Immature natural killer cell (primary cell): ENCODE results near the gene SMARCD1. TPM values are rescaled to one million over a fixed set of nuclear protein-coding genes. Genes with fewer than 3 reads are reported as not detected.
A peak's percentile ranks its signal among the peaks of the same experiment; 100 is the strongest.

Experiments
- DNase-seq, 3 donors: peaks; one replicate each; pipeline ENCODE4 v3.0.0; 2022; ENCODE audit warnings: mixed read lengths in 1 of 3
- H3K27ac Mint-ChIP-seq, 6 donors: one replicate each; pipeline ENCODE4 v1.8.0; 2020; ENCODE audit warnings: mixed read lengths in 6 of 6, mild to moderate bottlenecking in 5 of 6, inconsistent platforms in 4 of 6, moderate library complexity in 3 of 6
- H3K27me3 Mint-ChIP-seq, 3 donors: one replicate each; pipeline ENCODE4 v1.8.0; 2020 to 2021; ENCODE audit warnings: low read depth in 3 of 3, mild to moderate bottlenecking in 3 of 3, mixed read lengths in 3 of 3, moderate library complexity in 3 of 3, inconsistent platforms in 1 of 3
- H3K36me3 Mint-ChIP-seq, 3 donors: one replicate each; pipeline ENCODE4 v1.8.0; 2020; ENCODE audit warnings: mixed read lengths in 3 of 3, inconsistent platforms in 2 of 3, mild to moderate bottlenecking in 2 of 3
- H3K4me1 Mint-ChIP-seq, 2 donors: one replicate each; pipeline ENCODE4 v1.8.0; 2020; ENCODE audit warnings: inconsistent platforms in 2 of 2, mild to moderate bottlenecking in 2 of 2, mixed read lengths in 2 of 2, moderate library complexity in 1 of 2
- H3K4me3 Mint-ChIP-seq, 5 donors: one replicate each; pipeline ENCODE4 v1.8.0; 2020; ENCODE audit warnings: mild to moderate bottlenecking in 5 of 5, mixed read lengths in 5 of 5, inconsistent platforms in 3 of 5, moderate library complexity in 3 of 5
- H3K9me3 Mint-ChIP-seq, 6 donors: one replicate each; pipeline ENCODE4 v1.8.0; 2020; ENCODE audit warnings: mild to moderate bottlenecking in 6 of 6, mixed read lengths in 6 of 6, inconsistent platforms in 4 of 6, moderate library complexity in 3 of 6
- polyA plus RNA-seq, 3 donors: library from polyadenylated mRNA; unstranded; fragments of 300-500 nt; fragmentation: Illumina TruSeq; gene quantifications; one replicate each; pipeline ENCODE4 v1.2.3, GENCODE V29; 2021

The SMARCD1 gene
- polyA plus RNA-seq, 3 donors from 2014 or later: 14.2 to 22.4 (median 15.5) TPM

DNA sequence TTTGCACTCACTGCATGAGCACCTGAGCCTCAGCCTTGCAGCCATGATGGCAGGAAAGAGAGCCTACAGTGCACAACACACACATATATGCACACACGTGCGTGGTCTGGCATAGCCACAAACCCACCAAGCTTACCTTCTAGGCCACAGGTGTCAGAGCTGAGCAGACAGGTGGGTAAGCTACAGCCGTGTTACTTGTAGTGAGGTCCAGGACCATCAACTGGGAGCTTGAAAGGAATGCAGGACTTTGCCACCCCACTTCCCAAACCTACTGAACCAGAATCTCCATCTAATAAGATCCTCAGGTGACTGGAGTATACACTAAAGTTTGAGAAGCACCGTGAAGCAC lies 25.0 kb upstream of the SMARCD1 start:
- H3K4me1 Mint-ChIP-seq: peaks cover 17 to 19% of the 10 kb centered on the region in 2 donors
- DNase-seq: no peak
- no peaks in the 10 kb centered on the region for H3K36me3 Mint-ChIP-seq
- H3K27ac Mint-ChIP-seq: no peak overlapping the region
- H3K4me3 Mint-ChIP-seq: peak overlapping the region in 3 of 5 donors; percentile 21 to 51 (median 29)
- H3K9me3 Mint-ChIP-seq: no peaks in the 10 kb centered on the region
- H3K27me3 Mint-ChIP-seq: peaks cover 7 to 30% (median 12%) of the 10 kb centered on the region in 3 donors

DNA sequence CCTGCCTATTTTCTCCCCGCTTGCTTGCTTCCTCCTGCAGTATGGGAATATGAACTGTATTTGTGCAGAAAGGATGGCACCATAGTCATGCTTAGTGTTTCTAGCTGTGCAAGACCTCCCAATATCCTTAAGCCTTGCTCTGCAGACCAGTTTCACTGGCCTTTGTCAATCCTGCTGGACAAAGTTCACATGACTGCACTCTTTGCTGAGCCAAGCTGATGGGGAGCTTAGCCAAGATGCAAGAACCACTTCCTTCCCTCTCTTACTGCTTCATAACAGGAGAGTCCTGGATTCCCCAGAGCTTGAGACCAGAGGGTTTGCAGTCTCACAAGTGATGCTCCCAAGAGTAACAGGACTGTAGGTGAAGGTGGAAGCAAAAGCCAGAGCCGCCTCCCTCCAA lies 24.0 kb upstream of the SMARCD1 start:
- H3K27me3 Mint-ChIP-seq: peaks cover 5 to 22% (median 8%) of the 10 kb centered on the region in 3 donors
- no peaks in the 10 kb centered on the region for H3K36me3 Mint-ChIP-seq
- no peak overlapping the region for H3K27ac Mint-ChIP-seq
- peaks cover 12 to 14% of the 10 kb centered on the region in 2 donors for H3K4me1 Mint-ChIP-seq
- H3K4me3 Mint-ChIP-seq: no peak overlapping the region
- H3K9me3 Mint-ChIP-seq: no peaks in the 10 kb centered on the region
- DNase-seq: no peak

DNA sequence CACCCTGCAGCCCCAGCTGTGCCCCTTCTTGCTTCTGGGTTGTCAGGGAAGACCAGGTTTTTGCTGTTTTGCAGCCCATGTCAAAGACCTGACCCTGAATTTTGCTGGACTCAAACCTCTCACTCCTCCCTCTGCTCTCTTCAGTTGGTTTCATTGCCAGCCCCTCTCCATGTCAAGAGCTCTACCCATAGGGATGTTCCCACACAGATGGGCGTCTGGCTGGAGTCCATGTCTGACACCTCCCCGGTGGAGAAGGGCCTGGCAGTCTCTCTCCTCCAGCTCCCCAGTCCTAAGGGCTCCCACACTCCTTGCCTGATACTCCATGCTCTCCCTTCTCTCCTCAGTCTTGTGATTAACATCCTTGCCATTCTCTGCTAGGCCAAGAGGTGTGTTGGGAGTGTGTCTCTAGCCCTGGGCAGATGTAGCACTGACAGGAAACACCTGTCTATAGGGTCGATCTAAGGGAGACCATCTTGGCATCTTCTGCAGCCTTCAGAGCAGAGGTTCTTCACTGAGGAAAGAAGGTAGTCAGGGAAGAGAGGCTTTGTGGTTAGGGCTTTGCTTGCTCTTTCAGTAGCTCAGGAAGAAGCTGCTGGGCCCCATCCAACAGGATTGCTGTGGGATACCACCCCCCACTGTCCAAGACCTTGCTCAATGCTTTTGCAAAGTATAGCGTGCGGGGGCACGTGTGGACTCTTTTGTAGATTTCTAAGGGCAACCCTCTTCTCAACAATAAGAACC lies 23.0 kb upstream of the SMARCD1 start:
- Mint-ChIP-seq H3K36me3 (no peaks in the 10 kb centered on the region), H3K4me3 (no peak overlapping the region), H3K4me1 (peaks cover 2 to 7% of the 10 kb centered on the region in 2 donors), H3K27me3 (peaks cover 4 to 15% (median 8%) of the 10 kb centered on the region in 3 donors), H3K27ac (no peak overlapping the region), H3K9me3 (no peaks in the 10 kb centered on the region)
- no peak for DNase-seq

DNA sequence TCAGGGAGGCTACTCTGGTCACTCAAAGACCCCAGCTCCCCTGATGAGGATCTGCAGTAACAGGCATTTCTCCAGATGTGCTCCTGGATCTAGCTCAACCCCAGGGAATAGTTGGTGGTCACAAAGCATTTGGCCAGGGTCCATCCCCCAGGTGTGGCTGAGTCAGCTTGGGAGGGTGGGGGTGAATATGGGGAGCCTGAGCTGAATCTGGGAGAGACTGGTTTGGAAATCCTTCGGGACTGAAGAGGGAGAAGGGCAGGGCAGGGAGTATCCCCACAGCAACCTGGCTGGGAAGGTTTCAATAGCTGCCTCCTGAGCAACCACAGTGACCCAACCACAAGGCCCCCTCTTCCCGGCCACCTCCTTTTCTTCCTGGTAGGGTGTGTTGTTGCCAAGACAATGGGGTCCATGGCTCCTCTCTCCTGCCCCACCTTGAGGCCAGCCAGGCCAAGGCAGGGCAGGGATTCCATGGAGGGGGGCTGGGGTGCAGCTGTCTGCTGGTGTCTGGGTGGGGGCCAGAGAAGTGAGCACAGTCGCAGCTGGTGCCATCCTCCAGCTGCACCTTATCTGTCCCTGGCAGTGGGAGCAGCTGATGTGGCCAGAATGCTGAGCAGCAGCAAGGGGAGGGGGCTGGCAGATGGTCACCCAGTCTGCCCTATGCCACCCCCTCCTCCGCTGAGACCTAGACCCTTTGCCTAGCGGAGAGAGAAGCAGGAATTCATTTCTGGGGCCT lies 22.2 kb upstream of the SMARCD1 start:
- Mint-ChIP-seq H3K36me3 (no peaks in the 10 kb centered on the region), H3K27me3 (peaks cover 4 to 14% (median 8%) of the 10 kb centered on the region in 3 donors), H3K4me3 (no peak overlapping the region), H3K9me3 (no peaks in the 10 kb centered on the region), H3K4me1 (peaks cover 0 to 6% of the 10 kb centered on the region in 2 donors), H3K27ac (no peak overlapping the region)
- no peak for DNase-seq

DNA sequence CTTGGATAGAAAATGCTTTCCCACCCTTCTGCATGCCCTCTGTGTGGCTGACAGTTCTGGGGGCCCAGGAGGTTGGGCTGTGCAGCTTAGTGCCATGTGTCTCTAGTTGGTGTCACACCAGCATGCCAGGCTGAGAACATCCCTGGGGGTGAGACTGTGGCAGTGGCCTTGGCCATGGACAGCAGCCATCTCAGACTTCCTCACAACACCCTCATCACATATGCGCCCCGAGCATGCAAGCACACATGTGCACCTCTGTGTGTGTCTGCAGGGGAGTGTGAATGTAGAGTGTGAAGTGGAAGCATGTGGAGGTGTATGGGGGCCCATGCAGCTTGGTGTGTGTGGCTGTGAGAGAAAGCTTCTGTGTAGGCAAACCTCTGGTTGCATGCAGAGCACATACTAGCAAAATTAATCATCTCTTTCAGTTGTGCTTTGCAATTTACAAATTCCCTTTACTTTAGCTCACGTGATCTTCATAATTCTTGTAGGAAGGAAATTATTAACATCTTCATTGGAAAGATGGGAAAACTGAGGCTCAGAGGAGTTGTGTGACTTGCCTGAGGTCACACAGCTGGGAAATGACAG lies 19.3 kb upstream of the SMARCD1 start:
- Mint-ChIP-seq H3K27ac (no peak overlapping the region), H3K36me3 (no peaks in the 10 kb centered on the region), H3K9me3 (no peaks in the 10 kb centered on the region), H3K4me1 (peaks cover 3 to 8% of the 10 kb centered on the region in 2 donors), H3K4me3 (no peak overlapping the region), H3K27me3 (peaks cover 2 to 15% (median 5%) of the 10 kb centered on the region in 3 donors)
- DNase-seq: no peak

DNA sequence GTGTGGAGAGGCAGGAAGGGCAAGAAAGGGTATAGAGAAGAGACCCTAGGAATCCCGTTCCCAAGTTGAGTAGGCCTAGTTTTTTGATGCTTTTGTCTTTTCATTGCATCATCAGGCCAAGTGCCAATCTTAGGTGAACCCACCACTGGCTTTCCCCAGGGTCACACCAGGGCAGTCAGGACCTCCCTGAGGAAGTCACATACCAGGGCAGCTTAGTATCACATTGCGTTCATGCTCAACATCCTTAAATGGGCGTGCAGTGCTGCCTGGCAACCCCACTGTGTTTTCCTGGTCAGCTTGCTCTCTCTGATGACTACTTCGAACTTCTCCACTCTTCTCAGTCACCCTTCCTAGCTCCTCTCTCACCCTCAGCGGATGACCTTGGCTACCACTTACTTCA lies 18.7 kb upstream of the SMARCD1 start:
- no peak overlapping the region for H3K4me3 Mint-ChIP-seq
- H3K27ac Mint-ChIP-seq: no peak overlapping the region
- H3K27me3 Mint-ChIP-seq: peaks cover 2 to 13% (median 4%) of the 10 kb centered on the region in 3 donors
- H3K4me1 Mint-ChIP-seq: peaks cover 3 to 8% of the 10 kb centered on the region in 2 donors
- DNase-seq: no peak
- H3K9me3 Mint-ChIP-seq: no peaks in the 10 kb centered on the region
- H3K36me3 Mint-ChIP-seq: no peaks in the 10 kb centered on the region

DNA sequence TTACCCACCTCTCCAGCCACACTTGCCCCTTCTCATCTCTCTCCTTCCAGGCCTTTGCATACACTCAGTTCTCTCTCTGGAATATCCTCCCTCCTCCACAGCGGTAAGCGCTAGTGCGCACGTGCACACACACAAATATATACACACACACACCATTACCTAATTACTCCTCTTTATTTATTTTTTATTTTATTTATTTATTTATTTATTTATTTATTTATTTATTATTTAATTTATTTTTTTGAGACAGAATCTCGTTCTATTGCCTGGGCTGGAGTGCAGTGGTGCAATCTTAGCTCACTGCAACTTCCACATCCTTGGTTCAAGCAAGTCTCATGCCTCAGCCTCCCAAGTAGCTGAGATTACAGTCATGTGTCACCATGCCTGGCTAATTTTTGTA lies 16.1 kb upstream of the SMARCD1 start:
- peaks cover 0 to 14% (median 4%) of the 10 kb centered on the region in 3 donors for H3K27me3 Mint-ChIP-seq
- H3K27ac Mint-ChIP-seq: no peak overlapping the region
- no peaks in the 10 kb centered on the region for H3K9me3 Mint-ChIP-seq
- no peak for DNase-seq
- H3K4me1 Mint-ChIP-seq: peaks cover 3 to 8% of the 10 kb centered on the region in 2 donors
- no peaks in the 10 kb centered on the region for H3K36me3 Mint-ChIP-seq
- no peak overlapping the region for H3K4me3 Mint-ChIP-seq

DNA sequence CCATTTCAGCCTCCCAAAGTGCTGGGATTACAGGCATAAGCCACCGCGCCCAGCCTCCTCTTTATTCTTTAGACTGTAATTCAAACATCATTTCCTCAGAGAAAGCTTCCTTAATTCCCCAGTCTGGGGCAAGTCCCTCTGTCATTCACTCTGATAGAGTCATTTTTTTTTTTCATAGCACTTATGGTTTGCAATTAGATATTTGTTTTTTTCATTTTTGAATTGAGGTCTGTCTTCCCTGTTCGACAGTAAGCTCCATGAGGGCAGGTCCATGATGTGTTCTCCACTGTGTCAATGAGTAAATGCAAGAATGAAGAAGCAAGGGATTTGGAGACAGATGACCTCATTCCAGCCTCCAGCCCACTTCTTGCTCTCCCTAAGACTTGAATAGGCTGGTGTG lies 15.6 kb upstream of the SMARCD1 start:
- peaks cover 3 to 8% of the 10 kb centered on the region in 2 donors for H3K4me1 Mint-ChIP-seq
- no peaks in the 10 kb centered on the region for H3K36me3 Mint-ChIP-seq
- DNase-seq: no peak
- H3K27ac Mint-ChIP-seq: no peak overlapping the region
- peaks cover 0 to 12% (median 4%) of the 10 kb centered on the region in 3 donors for H3K27me3 Mint-ChIP-seq
- no peak overlapping the region for H3K4me3 Mint-ChIP-seq
- H3K9me3 Mint-ChIP-seq: no peaks in the 10 kb centered on the region

DNA sequence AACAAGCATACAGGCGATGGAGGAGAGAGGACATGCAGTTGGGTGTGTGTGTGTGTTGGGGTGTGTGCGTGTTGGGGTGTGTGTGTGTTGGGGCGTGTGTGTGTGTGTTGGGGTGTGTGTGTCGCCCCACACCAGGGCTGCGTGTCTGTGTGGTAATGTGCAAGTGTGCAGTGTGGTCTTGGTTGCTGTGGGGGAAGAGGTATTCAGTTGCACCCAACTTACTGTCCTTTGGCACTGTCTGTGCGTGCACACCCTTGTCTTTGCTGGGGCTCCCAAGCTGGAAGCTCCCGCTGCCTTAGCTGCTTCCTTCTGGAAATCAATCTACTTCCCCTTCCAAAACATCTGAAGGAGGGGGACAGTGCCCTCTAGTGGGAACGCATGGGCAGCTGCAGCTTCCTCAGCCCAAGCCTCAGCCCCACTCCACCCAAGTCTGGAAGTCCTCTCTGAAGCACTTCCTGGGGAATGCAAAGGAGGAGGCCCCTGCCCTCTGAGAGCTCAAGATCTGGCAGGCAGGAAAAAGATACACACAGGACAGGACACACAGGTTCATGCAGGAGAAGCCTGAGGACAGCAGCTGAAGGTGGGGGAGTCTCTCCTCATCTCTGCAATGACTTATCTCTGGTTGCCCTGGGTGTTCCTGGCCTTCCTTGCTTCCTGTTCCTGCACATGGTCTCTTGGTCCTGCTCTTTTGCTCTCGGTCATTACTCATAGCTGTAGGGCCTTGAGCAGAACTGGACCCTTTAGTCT lies 14.7 kb upstream of the SMARCD1 start:
- Mint-ChIP-seq H3K4me3 (peak overlapping the region in 1 of 5 donors; percentile 15), H3K4me1 (peaks cover 3 to 8% of the 10 kb centered on the region in 2 donors), H3K27ac (no peak overlapping the region), H3K9me3 (no peaks in the 10 kb centered on the region), H3K27me3 (peaks cover 0 to 11% (median 2%) of the 10 kb centered on the region in 3 donors), H3K36me3 (no peaks in the 10 kb centered on the region)
- peak; percentile 36 to 60 (median 47) for DNase-seq

DNA sequence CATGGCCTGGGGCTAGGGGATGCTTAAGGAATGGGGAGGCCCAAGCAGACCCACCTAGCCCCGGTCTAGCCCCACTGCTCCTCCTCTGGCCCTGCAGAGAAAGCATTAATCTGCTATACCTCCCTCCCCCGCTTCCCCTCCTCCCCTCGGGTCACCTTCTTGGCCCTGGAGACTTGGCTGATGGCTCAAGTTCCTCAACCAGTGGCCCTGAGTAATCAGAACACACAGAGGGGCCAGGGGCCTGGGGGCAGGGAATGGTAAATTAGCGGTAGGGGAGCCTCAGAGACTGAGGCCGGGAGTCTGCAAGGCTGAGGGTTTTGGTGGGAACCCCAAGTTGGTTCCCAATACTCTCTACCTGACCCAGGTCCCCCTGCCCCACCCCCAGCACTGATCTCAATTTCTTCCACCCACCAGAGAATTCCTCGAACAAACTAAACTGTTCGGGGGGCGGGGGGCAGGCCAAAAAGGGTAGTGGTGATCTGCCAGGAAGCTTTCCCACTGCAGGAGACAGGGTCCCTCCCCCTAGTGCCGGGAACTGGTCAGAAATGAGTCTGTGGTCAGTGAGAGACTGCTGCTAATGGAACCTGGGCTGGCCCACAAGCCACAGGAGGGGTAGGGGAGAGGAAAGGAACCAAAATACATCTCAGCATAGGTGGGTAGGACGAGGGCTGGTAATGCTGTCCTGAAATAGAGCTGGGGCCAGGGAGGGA lies 12.8 kb upstream of the SMARCD1 start:
- H3K4me3 Mint-ChIP-seq: no peak overlapping the region
- no peaks in the 10 kb centered on the region for H3K9me3 Mint-ChIP-seq
- DNase-seq: no peak
- no peaks in the 10 kb centered on the region for H3K36me3 Mint-ChIP-seq
- no peak overlapping the region for H3K27ac Mint-ChIP-seq
- peaks cover 3 to 8% of the 10 kb centered on the region in 2 donors for H3K4me1 Mint-ChIP-seq
- peaks cover under 1 to 11% (median 3%) of the 10 kb centered on the region in 3 donors for H3K27me3 Mint-ChIP-seq

DNA sequence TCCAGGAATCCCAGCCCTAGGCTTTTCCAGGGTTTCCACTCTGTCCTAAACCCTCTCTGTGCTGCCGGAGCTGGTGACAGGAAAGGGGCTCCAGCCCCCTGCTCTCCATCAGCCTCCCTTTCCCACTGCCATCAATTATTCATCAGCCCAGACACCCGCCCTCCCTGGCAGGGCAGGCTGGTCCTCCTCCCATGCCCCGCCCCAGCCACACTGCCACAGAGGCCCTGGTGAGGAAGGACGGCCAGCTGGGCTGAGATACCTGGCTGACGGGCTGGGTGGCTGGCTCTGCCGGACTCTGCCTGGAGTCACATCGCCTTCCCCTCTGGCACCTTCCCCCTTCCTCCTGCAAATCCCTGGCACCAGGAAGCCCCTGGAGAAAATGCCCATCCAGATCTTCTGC lies 11.9 kb upstream of the SMARCD1 start:
- peaks cover 3 to 8% of the 10 kb centered on the region in 2 donors for H3K4me1 Mint-ChIP-seq
- no peak overlapping the region for H3K4me3 Mint-ChIP-seq
- H3K9me3 Mint-ChIP-seq: no peaks in the 10 kb centered on the region
- no peaks in the 10 kb centered on the region for H3K36me3 Mint-ChIP-seq
- peaks cover 2 to 11% (median 5%) of the 10 kb centered on the region in 3 donors for H3K27me3 Mint-ChIP-seq
- DNase-seq: no peak
- H3K27ac Mint-ChIP-seq: no peak overlapping the region

DNA sequence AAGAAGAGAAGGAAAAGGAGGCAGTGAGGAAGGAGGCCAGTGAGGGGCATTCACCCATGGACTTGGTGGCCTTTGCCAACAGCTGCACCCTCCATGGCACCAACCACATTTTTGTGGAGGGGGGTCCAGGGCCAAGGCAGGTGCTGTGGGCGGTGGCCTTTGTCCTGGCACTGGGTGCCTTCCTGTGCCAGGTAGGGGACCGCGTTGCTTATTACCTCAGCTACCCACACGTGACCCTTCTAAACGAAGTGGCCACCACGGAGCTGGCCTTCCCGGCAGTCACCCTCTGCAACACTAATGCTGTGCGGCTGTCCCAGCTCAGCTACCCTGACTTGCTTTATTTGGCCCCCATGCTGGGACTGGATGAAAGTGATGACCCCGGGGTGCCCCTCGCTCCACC lies 11.4 kb upstream of the SMARCD1 start:
- Mint-ChIP-seq H3K4me3 (no peak overlapping the region), H3K4me1 (peaks cover 3 to 8% of the 10 kb centered on the region in 2 donors), H3K27me3 (peaks cover 2 to 11% (median 5%) of the 10 kb centered on the region in 3 donors), H3K9me3 (no peaks in the 10 kb centered on the region), H3K27ac (no peak overlapping the region), H3K36me3 (no peaks in the 10 kb centered on the region)
- DNase-seq: no peak
